CD4-positive, alpha-beta T cell treated with Interferon gamma for 1 hour (primary cell): ENCODE data around the gene TLE5.
"Not testable (repeated sequence)": the region's sequence is repeated elsewhere in the genome, so short reads cannot be mapped to it uniquely, and the experiment has no call there.

Experiments
- DNase-seq: peaks from one replicate; pipeline ENCODE4 v3.0.0-alpha.2; 2020

The TLE5 gene

GRCh38 chr19:3020321-3020960, 41.9 kb downstream of the TLE5 start:
- DNase-seq = no peak

- no peak for DNase-seq
These were observed 43.0 kb downstream of the TLE5 start for GRCh38 chr19:3019211-3019854.

GRCh38 chr19:3017923-3018322, 44.4 kb downstream of the TLE5 start:
- DNase-seq = no peak

GRCh38 chr19:3015126-3016057, 46.9 kb downstream of the TLE5 start:
- no peak for DNase-seq

- no peak for DNase-seq
These were observed 48.2 kb downstream of the TLE5 start for GRCh38 chr19:3014135-3014534.

- no peak for DNase-seq
These were observed 49.0 kb downstream of the TLE5 start for GRCh38 chr19:3013263-3013725.

GRCh38 chr19:3012621-3013262, 49.6 kb downstream of the TLE5 start:
- no peak for DNase-seq

GRCh38 chr19:3012059-3012458, 50.2 kb downstream of the TLE5 start:
- DNase-seq = not testable (repeated sequence)

GRCh38 chr19:3010871-3011270, 51.4 kb downstream of the TLE5 start:
- DNase-seq = no peak

GRCh38 chr19:3008994-3009393, 53.3 kb downstream of the TLE5 start:
- DNase-seq = no peak

GRCh38 chr19:3007975-3008374, 54.3 kb downstream of the TLE5 start:
- no peak for DNase-seq

- no peak for DNase-seq
These were observed 56.1 kb downstream of the TLE5 start for GRCh38 chr19:3006075-3006767.

GRCh38 chr19:3005345-3005744, 57.0 kb downstream of the TLE5 start:
- DNase-seq = no peak

- DNase-seq = no peak
These were observed 57.8 kb downstream of the TLE5 start for GRCh38 chr19:3004522-3004921.

GRCh38 chr19:3003046-3003445, 59.2 kb downstream of the TLE5 start:
- no peak for DNase-seq
